Measurements from ENCODE around the gene PTK6. TPM values are rescaled to one million over a fixed set of nuclear protein-coding genes. Genes with fewer than 3 reads are reported as not detected.

PTK6 gene
- total and polyA plus RNA-seq, 2 donors: 0.19 to 2.7 TPM

GRCh38 chr20:63527184-63527583 is 10.0 kb downstream of the PTK6 start:
- Histone ChIP-seq H3K36me3 (ENCODE audit: control insufficient read depth in 2 of 2, insufficient read depth in 2 of 2, low read length in 1 of 2) (peaks cover 3 to 10% of the 10 kb centered on the region in 2 donors), H3K9me3 (ENCODE audit: control insufficient read depth in 2 of 2, insufficient read depth in 1 of 2, low read length in 1 of 2) (peaks cover 2 to 20% of the 10 kb centered on the region in 2 donors), H3K27ac (ENCODE audit: low read depth in 1 of 2, low read length in 1 of 2) (no peak overlapping the region), H3K27me3 (ENCODE audit: control insufficient read depth in 2 of 2, insufficient read depth in 1 of 2, low read length in 1 of 2) (peaks cover 0 to 17% of the 10 kb centered on the region in 2 donors), H3K4me3 (ENCODE audit: low read length in 2 of 2) (no peak overlapping the region), H3K4me1 (ENCODE audit: control insufficient read depth in 2 of 2, insufficient read depth in 2 of 2, low read length in 2 of 2) (peaks cover under 1 to 3% of the 10 kb centered on the region in 2 donors)
- no peak for DNase-seq (ENCODE audit: low read depth in 6 of 9, low spot score in 9 of 9)
- 96% methylated on average over 9 of the region's 9 CpGs for WGBS

- no peak overlapping the region for H3K27ac ChIP-seq (ENCODE audit: low read depth in 1 of 2, low read length in 1 of 2)
- H3K4me1 ChIP-seq (ENCODE audit: control insufficient read depth in 2 of 2, insufficient read depth in 2 of 2, low read length in 2 of 2): peaks cover 9 to 12% of the 10 kb centered on the region in 2 donors
- peaks cover 3 to 14% of the 10 kb centered on the region in 2 donors for H3K36me3 ChIP-seq (ENCODE audit: control insufficient read depth in 2 of 2, insufficient read depth in 2 of 2, low read length in 1 of 2)
- 17% methylated on average over 2 of the region's 2 CpGs for WGBS
- H3K4me3 ChIP-seq (ENCODE audit: low read length in 2 of 2): no peak overlapping the region
- peaks cover 0 to 17% of the 10 kb centered on the region in 2 donors for H3K27me3 ChIP-seq (ENCODE audit: control insufficient read depth in 2 of 2, insufficient read depth in 1 of 2, low read length in 1 of 2)
- no peak for DNase-seq (ENCODE audit: low read depth in 6 of 9, low spot score in 9 of 9)
- H3K9me3 ChIP-seq (ENCODE audit: control insufficient read depth in 2 of 2, insufficient read depth in 1 of 2, low read length in 1 of 2): peaks cover 2 to 17% of the 10 kb centered on the region in 2 donors
Measured at GRCh38 chr20:63525971-63526370, 11.2 kb downstream of the PTK6 start.

- DNase-seq (ENCODE audit: low read depth in 6 of 9, low spot score in 9 of 9): no peak
- H3K27ac ChIP-seq (ENCODE audit: low read depth in 1 of 2, low read length in 1 of 2): no peak overlapping the region
- peaks cover 2 to 17% of the 10 kb centered on the region in 2 donors for H3K9me3 ChIP-seq (ENCODE audit: control insufficient read depth in 2 of 2, insufficient read depth in 1 of 2, low read length in 1 of 2)
- no peak overlapping the region for H3K4me3 ChIP-seq (ENCODE audit: low read length in 2 of 2)
- H3K4me1 ChIP-seq (ENCODE audit: control insufficient read depth in 2 of 2, insufficient read depth in 2 of 2, low read length in 2 of 2): peaks cover 9 to 13% of the 10 kb centered on the region in 2 donors
- peaks cover 0 to 14% of the 10 kb centered on the region in 2 donors for H3K27me3 ChIP-seq (ENCODE audit: control insufficient read depth in 2 of 2, insufficient read depth in 1 of 2, low read length in 1 of 2)
- H3K36me3 ChIP-seq (ENCODE audit: control insufficient read depth in 2 of 2, insufficient read depth in 2 of 2, low read length in 1 of 2): peaks cover 3 to 14% of the 10 kb centered on the region in 2 donors
- WGBS: 90% methylated on average over 3 of the region's 3 CpGs
Measured at GRCh38 chr20:63525185-63525584, 12.0 kb downstream of the PTK6 start.

- no peak overlapping the region for H3K4me3 ChIP-seq (ENCODE audit: low read length in 2 of 2)
- 93% methylated on average over 11 of the region's 11 CpGs for WGBS
- peaks cover 14 to 24% of the 10 kb centered on the region in 2 donors for H3K4me1 ChIP-seq (ENCODE audit: control insufficient read depth in 2 of 2, insufficient read depth in 2 of 2, low read length in 2 of 2)
- H3K27me3 ChIP-seq (ENCODE audit: control insufficient read depth in 2 of 2, insufficient read depth in 1 of 2, low read length in 1 of 2): peaks cover 18 to 23% of the 10 kb centered on the region in 2 donors
- no peak for DNase-seq (ENCODE audit: low read depth in 6 of 9, low spot score in 9 of 9)
- peaks cover 2 to 17% of the 10 kb centered on the region in 2 donors for H3K9me3 ChIP-seq (ENCODE audit: control insufficient read depth in 2 of 2, insufficient read depth in 1 of 2, low read length in 1 of 2)
- H3K36me3 ChIP-seq (ENCODE audit: control insufficient read depth in 2 of 2, insufficient read depth in 2 of 2, low read length in 1 of 2): peaks cover 3 to 14% of the 10 kb centered on the region in 2 donors
- no peak overlapping the region for H3K27ac ChIP-seq (ENCODE audit: low read depth in 1 of 2, low read length in 1 of 2)
Measured at GRCh38 chr20:63522981-63523611, 14.1 kb downstream of the PTK6 start.

DNA sequence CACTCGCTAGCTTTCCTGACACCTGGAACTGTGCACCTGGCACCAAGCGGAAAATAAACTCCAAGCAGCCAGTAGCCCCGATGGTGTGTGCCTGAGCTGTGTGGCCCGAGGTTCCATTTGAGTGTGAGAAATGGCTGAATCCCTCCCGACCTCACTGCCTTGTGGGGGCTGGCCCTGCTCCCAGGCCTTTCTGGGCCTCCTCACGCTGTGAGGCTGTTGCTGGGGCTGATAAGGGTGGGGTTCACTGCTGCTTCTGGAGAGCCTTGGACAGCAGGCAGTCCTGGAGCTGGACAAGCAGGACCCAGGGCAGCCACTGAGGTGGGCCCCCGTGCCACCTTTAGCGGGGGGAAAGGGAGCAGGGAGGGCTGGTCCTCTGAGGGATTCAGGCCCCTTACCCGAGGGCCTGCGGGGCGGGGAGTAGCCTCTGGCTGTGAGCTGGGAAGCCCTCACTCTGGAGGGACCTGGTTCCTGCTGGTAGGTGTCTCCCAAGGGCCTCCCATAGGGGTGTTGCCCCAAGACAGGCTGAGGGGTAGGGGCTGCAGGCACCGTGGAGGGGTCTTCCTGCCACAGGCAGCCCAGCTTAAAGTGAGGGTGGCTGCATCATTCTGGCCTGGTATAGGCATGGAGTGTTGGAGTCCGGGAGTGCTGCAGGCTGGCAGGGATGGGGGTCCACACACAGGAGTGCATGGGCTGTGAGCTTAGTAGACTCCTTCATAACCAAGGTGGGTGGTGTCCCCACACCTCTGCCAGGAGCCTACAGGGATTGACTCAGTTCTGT is 14.9 kb downstream of the PTK6 start:
- no peak for DNase-seq (ENCODE audit: low read depth in 6 of 9, low spot score in 9 of 9)
- Histone ChIP-seq H3K36me3 (ENCODE audit: control insufficient read depth in 2 of 2, insufficient read depth in 2 of 2, low read length in 1 of 2) (peaks cover 3 to 14% of the 10 kb centered on the region in 2 donors), H3K4me3 (ENCODE audit: low read length in 2 of 2) (no peak overlapping the region), H3K27ac (ENCODE audit: low read depth in 1 of 2, low read length in 1 of 2) (no peak overlapping the region), H3K4me1 (ENCODE audit: control insufficient read depth in 2 of 2, insufficient read depth in 2 of 2, low read length in 2 of 2) (peaks cover 14 to 24% of the 10 kb centered on the region in 2 donors), H3K9me3 (ENCODE audit: control insufficient read depth in 2 of 2, insufficient read depth in 1 of 2, low read length in 1 of 2) (peaks cover 2 to 17% of the 10 kb centered on the region in 2 donors), H3K27me3 (ENCODE audit: control insufficient read depth in 2 of 2, insufficient read depth in 1 of 2, low read length in 1 of 2) (peaks cover 20 to 30% of the 10 kb centered on the region in 2 donors)
- 90% methylated on average over 13 of the region's 13 CpGs for WGBS

DNA sequence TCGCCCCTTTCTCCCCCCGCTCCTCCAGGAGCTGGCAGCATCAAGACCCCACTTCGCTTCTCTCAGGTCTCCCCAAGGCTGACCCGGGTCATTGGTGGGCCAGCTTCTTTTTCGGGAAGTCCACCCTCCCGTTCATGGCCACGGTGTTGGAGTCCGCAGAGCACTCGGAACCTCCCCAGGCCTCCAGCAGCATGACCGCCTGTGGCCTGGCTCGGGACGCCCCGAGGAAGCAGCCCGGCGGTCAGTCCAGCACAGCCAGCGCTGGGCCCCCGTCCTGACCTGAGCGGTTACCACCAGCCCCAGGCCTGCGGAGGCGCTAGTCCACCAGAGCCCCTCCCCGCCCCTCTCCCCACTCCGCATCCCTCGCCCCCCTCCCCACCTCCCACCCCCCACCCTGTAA is 15.6 kb downstream of the PTK6 start:
- WGBS: 84% methylated on average over 23 of the region's 23 CpGs
- Histone ChIP-seq H3K4me3 (ENCODE audit: low read length in 2 of 2) (peak overlapping the region; percentile 70 to 95), H3K4me1 (ENCODE audit: control insufficient read depth in 2 of 2, insufficient read depth in 2 of 2, low read length in 2 of 2) (peaks cover 14 to 24% of the 10 kb centered on the region in 2 donors), H3K36me3 (ENCODE audit: control insufficient read depth in 2 of 2, insufficient read depth in 2 of 2, low read length in 1 of 2) (peaks cover 3 to 14% of the 10 kb centered on the region in 2 donors), H3K9me3 (ENCODE audit: control insufficient read depth in 2 of 2, insufficient read depth in 1 of 2, low read length in 1 of 2) (peaks cover 2 to 17% of the 10 kb centered on the region in 2 donors), H3K27me3 (ENCODE audit: control insufficient read depth in 2 of 2, insufficient read depth in 1 of 2, low read length in 1 of 2) (peaks cover 20 to 35% of the 10 kb centered on the region in 2 donors), H3K27ac (ENCODE audit: low read depth in 1 of 2, low read length in 1 of 2) (no peak overlapping the region)
- DNase-seq (ENCODE audit: low read depth in 6 of 9, low spot score in 9 of 9): no peak

GRCh38 chr20:63520934-63521601 is 16.1 kb downstream of the PTK6 start:
- Histone ChIP-seq H3K9me3 (ENCODE audit: control insufficient read depth in 2 of 2, insufficient read depth in 1 of 2, low read length in 1 of 2) (peaks cover 2 to 17% of the 10 kb centered on the region in 2 donors), H3K27ac (ENCODE audit: low read depth in 1 of 2, low read length in 1 of 2) (peak overlapping the region; percentile 17 to 86), H3K4me1 (ENCODE audit: control insufficient read depth in 2 of 2, insufficient read depth in 2 of 2, low read length in 2 of 2) (peaks cover 14 to 24% of the 10 kb centered on the region in 2 donors), H3K4me3 (ENCODE audit: low read length in 2 of 2) (peak overlapping the region; percentile 70 to 95), H3K36me3 (ENCODE audit: control insufficient read depth in 2 of 2, insufficient read depth in 2 of 2, low read length in 1 of 2) (peaks cover 3 to 14% of the 10 kb centered on the region in 2 donors), H3K27me3 (ENCODE audit: control insufficient read depth in 2 of 2, insufficient read depth in 1 of 2, low read length in 1 of 2) (peaks cover 20 to 35% of the 10 kb centered on the region in 2 donors)
- 3% methylated on average over 68 of the region's 68 CpGs for WGBS
- DNase-seq (ENCODE audit: low read depth in 6 of 9, low spot score in 9 of 9): peak in 8 of 9 donors; percentile 49 to 83 (median 62)

DNA sequence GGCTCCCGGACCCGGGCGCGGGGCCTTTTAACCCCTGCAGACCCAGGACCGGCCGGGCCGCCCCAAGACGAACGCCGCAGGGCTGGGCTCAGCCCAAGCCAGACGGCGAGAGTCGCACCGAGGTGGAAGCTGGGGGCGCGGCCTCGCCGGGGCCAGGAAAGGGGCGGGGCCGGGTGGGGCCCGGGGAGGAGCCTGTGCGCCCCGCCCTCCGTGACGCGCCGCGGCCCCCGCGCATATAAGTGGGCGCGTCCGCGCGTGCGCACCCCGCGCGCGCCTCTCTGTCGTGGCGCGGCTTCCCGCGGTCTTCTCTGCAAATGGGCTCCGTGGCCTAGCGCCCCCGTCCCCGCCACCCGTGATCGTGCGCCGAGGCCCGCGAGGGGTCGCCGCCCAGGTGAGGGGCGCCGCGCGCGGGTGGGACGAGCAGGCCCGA is 16.7 kb downstream of the PTK6 start, which contains the start of gene PPDPF:
TSS of gene PPDPF (plus strand) at position 262 of the 430 bp plus-strand sequence. CDS start 544 bp downstream, outside the sequence.
- H3K4me3 ChIP-seq (ENCODE audit: low read length in 2 of 2): peak within 1 kb of the TSS; percentile 70 to 95
- H3K36me3 ChIP-seq (ENCODE audit: control insufficient read depth in 2 of 2, insufficient read depth in 2 of 2, low read length in 1 of 2): peaks cover 3 to 14% of the 10 kb centered on the region in 2 donors
- peaks cover 14 to 24% of the 10 kb centered on the region in 2 donors for H3K4me1 ChIP-seq (ENCODE audit: control insufficient read depth in 2 of 2, insufficient read depth in 2 of 2, low read length in 2 of 2)
- peaks cover 2 to 17% of the 10 kb centered on the region in 2 donors for H3K9me3 ChIP-seq (ENCODE audit: control insufficient read depth in 2 of 2, insufficient read depth in 1 of 2, low read length in 1 of 2)
- peak in 8 of 9 donors; percentile 59 to 91 (median 79) for DNase-seq (ENCODE audit: low read depth in 6 of 9, low spot score in 9 of 9)
- peaks cover 20 to 35% of the 10 kb centered on the region in 2 donors for H3K27me3 ChIP-seq (ENCODE audit: control insufficient read depth in 2 of 2, insufficient read depth in 1 of 2, low read length in 1 of 2)
- under 1% methylated on average over 64 of the region's 64 CpGs for WGBS
- peak within 1 kb of the TSS; percentile 17 to 86 for H3K27ac ChIP-seq (ENCODE audit: low read depth in 1 of 2, low read length in 1 of 2)
